8988T (cell line): Measurements from ENCODE around the gene PAQR6.
"Not testable (repeated sequence)": the region's sequence is repeated elsewhere in the genome, so short reads cannot be mapped to it uniquely, and the experiment has no call there.

ENCODE experiments used
- DNase-seq: peaks from one replicate; pipeline ENCODE4 v3.0.0; 2011

The PAQR6 gene

DNA sequence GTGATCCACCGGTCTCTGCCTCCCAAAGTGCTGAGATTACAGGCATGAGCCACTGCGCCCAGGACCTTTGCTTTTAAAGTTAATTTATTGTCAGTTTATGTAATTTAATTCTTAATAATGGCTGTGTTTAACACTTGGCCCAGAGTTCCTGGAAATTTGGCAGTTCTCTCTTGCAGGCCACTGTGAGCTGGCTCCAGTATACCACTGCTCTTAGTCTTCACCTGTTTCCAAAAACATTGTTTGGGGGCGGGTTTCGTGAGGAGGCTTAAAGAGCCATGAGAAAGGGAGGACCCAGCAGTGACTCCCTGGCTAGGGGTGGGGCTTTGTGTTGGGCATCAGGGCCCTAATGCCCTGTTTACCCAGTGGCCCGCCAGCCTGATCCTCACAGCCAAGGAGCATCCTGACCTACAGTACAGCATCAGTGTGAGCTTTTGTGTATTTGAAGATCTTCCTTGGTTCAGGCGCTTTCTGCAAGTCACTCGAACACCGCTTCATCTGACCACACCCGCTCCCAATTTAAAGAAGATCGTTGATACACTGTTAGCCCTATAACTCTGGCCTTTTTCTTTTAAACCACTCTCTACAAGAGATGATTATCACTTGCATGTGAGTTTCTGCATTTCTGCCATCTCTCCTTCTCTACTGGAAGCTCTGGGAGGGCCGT, 17.9 kb downstream of the PAQR6 start:
- no peak for DNase-seq

DNA sequence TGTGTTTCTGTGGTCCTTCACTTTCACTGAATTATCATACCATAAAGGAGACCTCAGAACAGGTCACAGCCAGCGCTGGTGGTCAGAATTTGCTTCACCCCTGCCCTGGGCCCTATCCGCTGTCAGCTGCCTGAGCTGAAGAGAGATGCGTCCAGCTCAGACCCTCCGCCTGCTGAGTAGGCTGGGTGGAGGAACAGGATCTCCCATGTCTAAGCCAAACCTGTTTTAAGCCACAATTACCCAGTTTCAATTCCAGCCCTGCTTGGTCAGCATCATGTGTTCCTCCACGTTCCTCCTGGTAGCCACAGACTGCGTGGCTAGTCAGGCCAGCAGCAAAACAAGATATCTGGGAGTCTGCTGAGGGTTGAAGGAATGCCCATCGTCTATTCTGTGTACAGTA, 19.4 kb downstream of the PAQR6 start:
- no peak for DNase-seq

DNA sequence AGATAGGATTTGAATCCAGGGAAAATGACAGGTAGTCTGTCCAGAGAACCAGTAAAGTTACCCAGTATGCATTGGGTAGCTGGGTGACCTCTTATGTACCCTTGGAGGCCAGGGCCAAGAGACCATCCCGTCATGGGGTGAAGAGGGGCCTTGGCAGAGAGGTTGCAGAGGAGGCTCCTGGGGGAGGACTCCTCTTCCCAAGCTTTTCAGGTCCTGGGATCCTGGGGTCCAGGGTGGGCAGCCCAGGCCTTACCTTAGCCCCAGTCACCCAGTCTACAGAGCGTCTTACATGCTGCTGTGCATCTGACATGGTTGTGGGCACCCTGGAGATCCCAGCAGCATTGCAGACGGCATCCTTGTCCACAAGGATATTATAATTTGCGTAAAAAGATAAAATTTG, 21.1 kb downstream of the PAQR6 start:
- no peak for DNase-seq

- no peak for DNase-seq
Measured at GRCh38 chr1:156226116-156226538, 21.7 kb downstream of the PAQR6 start.

DNA sequence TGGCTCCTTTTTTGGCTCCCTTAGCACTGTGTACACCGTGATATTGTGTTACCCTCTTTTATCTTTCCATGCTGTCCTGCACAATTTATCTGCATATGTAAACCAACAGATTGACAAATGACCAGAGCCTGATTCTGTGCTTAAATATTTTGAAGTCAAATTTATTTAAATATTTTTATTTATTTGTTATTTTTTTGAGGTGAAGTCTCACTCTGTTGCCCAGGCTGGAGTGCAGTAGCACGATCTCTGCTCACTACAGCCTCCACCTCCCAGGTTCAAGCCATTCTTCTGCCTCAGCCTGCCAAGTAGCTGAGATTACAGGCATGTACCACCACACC, 22.2 kb downstream of the PAQR6 start:
- no peak for DNase-seq

DNA sequence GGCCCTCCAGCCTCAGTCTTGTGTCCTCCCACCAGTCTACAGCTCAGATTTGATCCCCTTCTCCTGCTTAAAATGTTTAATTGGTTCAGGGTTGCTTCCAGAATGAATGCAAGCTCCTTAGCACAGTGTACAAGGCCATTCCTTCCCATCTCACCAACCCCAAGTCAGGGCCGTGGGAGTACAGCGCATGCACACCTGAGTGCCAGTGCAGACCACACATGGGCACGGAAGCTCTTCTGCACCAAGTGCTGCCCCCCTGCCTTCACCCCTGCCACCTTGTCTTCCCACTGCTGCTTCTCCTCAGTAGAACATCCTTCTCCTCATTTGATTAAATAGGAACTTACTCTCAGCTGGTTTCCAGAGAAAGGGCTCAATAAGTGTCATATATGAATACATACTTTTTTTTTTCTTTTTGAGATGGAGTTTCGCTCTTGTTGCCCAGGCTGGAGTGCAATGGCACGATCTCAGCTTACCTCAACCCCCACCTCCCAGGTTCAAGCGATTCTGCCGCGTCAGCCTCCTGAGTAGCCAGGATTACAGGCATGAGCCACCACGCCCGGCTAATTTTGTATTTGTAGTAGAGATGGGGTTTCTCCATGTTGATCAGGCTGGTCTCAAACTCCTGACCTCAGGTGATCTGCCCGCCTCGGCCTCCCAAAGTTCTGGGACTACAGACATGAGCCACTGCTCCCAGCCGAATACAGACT, 25.7 kb downstream of the PAQR6 start:
- DNase-seq, result no peak

GRCh38 chr1:156220226-156220625, 27.6 kb downstream of the PAQR6 start:
- DNase-seq, result no peak

GRCh38 chr1:156217871-156218270, 30.0 kb downstream of the PAQR6 start:
- peak; percentile 62 for DNase-seq

DNA sequence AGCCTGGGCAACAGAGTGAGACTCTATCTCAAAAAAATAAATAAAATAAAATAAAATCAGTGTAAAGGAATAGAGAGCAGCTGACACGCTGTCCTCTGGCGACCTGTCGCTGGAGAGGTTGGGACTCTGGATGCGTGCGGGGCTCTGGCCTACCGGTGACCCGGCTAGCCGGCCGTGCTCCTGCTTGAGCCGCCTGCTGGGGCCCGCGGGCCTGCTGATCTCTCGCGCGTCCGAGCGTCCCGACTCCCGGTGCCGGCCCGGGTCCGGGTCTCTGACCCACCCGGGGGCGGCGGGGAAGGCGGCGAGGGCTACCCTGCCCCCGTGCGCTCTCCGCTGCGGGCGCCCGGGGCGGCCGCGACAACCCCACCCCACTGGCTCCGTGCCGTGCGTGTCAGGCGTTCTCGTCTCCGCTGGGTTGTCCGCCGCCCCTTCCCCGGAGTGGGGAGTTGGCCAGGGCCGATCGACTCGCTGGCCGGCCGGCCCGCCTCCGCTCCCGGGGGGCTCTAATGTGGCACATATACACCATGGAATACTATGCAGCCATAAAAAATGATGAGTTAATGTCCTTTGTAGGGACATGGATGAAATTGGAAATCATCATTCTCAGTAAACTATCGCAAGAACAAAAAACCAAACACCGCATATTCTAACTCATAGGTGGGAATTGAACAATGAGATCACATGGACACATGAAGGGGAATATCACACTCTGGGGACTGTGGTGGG, 31.3 kb downstream of the PAQR6 start:
- DNase-seq, result not testable (repeated sequence)

GRCh38 chr1:156214024-156214748, 33.7 kb downstream of the PAQR6 start:
- DNase-seq, result no peak

DNA sequence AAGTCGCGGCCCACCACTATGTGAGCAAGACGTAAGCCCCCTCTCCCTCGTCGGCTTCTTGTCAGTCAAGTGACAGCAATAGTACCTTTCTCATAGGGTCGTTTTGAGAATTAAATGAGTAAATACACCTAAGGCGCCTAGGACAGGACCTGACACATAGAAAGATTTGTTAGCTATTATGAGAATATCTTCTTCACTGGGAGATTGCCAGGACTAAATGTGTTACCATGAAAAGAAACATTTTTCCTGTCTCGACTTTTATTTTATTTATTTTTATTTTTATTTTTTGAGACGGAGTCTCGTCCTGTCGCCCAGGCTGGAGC, 34.3 kb downstream of the PAQR6 start:
- no peak for DNase-seq

GRCh38 chr1:156212833-156213643, 34.8 kb downstream of the PAQR6 start, which contains the start of gene PMF1:
TSS of gene PMF1 (plus strand) at chr1:156213007. CDS start at chr1:156213016, 9 bp downstream.
- peak; percentile 97 for DNase-seq

DNA sequence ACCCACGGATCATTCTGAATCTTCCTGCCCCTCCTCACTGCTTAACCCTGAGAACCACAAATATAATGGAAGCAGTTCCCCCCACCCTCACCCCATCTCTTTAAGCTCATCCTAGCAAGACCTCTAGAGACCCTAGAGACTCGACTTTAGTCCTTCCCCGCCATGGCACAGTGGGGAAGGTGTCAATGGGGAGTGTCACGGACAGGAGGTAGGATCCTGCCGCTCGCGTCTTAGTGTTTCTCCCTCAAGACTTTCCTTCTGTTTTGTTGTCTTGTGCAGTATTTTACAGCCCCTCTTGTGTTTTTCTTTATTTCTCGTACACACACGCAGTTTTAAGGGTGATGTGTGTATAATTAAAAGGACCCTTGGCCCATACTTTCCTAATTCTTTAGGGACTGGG, 35.7 kb downstream of the PAQR6 start:
- DNase-seq, result no peak

DNA sequence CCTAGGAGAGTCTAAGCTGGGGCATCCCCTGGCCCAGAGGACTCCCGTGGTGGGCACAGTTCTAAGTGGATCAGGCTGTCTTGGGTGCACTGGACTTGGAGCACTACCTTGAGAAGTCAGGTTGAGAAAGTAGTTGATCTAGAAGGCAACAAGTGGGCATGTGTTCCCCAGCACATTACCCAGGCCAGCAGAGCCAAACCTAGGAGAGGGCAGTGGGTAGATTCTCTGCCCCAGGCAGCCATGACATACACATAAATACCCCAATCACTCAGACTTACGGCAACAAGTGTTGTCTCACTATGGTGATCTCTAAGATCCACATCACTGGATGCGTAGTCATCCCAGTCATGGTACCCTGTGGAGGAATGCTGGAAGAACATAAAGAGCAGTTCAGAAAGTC, 36.6 kb downstream of the PAQR6 start:
- no peak for DNase-seq

- DNase-seq, result no peak
Measured at GRCh38 chr1:156204686-156205085, 43.2 kb downstream of the PAQR6 start.

- no peak for DNase-seq
Measured at GRCh38 chr1:156203331-156203730, 44.5 kb downstream of the PAQR6 start.

GRCh38 chr1:156200044-156200443, 47.8 kb downstream of the PAQR6 start:
- no peak for DNase-seq

DNA sequence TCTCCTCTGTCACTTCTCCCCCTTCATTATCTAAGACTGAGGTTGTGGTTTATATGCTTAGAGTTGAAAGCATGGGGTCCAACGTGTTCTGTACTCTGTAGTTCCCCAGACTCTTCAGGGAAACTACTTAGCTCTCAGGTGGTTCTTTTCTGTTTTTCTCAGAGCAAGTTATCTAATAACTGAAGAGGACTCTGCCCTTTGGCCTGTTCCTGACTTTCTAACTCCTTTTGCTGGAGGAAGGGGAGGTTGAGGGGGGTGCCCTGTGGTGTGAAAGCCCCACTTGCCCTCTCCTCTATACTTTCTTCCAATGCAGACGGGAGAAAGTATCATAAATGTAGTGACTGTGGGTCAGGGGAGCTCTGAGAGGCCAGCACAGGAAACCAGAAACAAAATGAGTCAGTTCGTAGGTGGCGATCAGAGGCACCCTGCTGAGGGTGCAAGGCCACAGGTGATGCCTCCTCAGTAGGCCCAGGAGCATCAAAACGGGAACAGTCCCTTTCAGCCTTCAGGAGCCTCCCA, 49.0 kb downstream of the PAQR6 start:
- DNase-seq, result no peak

GRCh38 chr1:156196445-156196844, 51.4 kb downstream of the PAQR6 start:
- DNase-seq, result no peak

- DNase-seq, result no peak
Measured at GRCh38 chr1:156195853-156196252, 52.0 kb downstream of the PAQR6 start.

GRCh38 chr1:156194300-156194652, 53.6 kb downstream of the PAQR6 start:
- DNase-seq, result no peak

GRCh38 chr1:156193488-156194299, 54.2 kb downstream of the PAQR6 start, which contains the start of gene SLC25A44:
TSS of gene SLC25A44 (plus strand) at chr1:156194104. CDS start at chr1:156199848, 5,744 bp downstream.
- DNase-seq, result peak; percentile 82
